ENCODE measurements around the gene JAM3. TPM values are rescaled to one million over a fixed set of nuclear protein-coding genes. Genes with fewer than 3 reads are reported as not detected.
A peak's percentile ranks its signal among the peaks of the same experiment; 100 is the strongest.

JAM3 gene
- polyA plus RNA-seq, 1 donor from 2014 or later = 46.1 TPM

DNA sequence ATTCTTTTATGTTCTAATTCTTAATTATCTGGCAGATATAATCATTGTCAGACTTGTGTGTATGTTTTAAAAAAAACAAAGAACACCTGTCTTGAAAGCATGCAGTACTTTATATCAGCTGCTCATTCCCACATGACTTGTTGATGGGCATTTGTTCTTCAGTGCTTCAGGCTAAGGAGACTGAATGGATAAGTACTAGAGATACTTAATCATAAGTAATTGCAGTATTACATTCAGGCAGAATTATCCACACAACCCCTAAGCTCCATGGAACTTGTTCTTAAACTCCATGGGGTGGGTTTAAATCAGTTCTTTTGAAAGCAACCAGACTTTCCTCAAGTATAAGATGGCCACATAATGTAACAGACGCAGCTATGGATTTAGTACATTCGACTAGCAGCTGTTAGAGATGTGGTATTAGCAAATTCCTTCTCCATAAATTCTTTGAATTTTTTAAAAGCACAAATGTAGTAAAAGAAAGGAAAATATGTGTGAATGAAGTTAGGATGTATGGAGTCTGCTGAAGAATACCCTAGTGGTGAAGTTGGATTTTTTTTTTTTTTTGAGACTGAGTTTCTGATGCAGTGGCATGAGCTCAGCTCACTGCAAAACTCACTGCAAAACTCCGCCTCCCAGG is 3.0 kb downstream of the JAM3 start:
- H3F3A ChIP-seq (ENCODE audit: insufficient read depth, low read length, poor library complexity, severe bottlenecking) = no peaks in the 10 kb centered on the region
- H3K36me3 ChIP-seq (ENCODE audit: insufficient read depth, low read length) = no peaks in the 10 kb centered on the region
- H4K20me1 ChIP-seq (ENCODE audit: insufficient read depth) = no peaks in the 10 kb centered on the region
- H3K9me2 ChIP-seq (ENCODE audit: insufficient read depth, low read length) = no peaks in the 10 kb centered on the region
- H3K9ac ChIP-seq (ENCODE audit: low read length) = no peak overlapping the region
- H3K4me2 ChIP-seq (ENCODE audit: low read length) = peak overlapping the region; percentile 61
- H3K27me3 ChIP-seq (ENCODE audit: insufficient read depth, low read depth, low read length) = no peaks in the 10 kb centered on the region
- H3K79me2 ChIP-seq (replicated peaks; ENCODE audit: insufficient read depth, low read length) = peaks cover 63% of the 10 kb centered on the region
- H2AFZ ChIP-seq (ENCODE audit: low read depth, low read length) = no peak overlapping the region
- TF ChIP-seq, protein P1, sequence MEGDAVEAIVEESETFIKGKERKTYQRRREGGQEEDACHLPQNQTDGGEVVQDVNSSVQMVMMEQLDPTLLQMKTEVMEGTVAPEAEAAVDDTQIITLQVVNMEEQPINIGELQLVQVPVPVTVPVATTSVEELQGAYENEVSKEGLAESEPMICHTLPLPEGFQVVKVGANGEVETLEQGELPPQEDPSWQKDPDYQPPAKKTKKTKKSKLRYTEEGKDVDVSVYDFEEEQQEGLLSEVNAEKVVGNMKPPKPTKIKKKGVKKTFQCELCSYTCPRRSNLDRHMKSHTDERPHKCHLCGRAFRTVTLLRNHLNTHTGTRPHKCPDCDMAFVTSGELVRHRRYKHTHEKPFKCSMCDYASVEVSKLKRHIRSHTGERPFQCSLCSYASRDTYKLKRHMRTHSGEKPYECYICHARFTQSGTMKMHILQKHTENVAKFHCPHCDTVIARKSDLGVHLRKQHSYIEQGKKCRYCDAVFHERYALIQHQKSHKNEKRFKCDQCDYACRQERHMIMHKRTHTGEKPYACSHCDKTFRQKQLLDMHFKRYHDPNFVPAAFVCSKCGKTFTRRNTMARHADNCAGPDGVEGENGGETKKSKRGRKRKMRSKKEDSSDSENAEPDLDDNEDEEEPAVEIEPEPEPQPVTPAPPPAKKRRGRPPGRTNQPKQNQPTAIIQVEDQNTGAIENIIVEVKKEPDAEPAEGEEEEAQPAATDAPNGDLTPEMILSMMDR (IDR thresholded peaks at IDR 0.05; ENCODE audit: poor library complexity, severe bottlenecking) = peak; percentile 33
- no peak for TF ChIP-seq EP300 (conservative IDR thresholded peaks at IDR 0.05; ENCODE audit: poor library complexity, severe bottlenecking)
- no peaks in the 10 kb centered on the region for H3K9me3 ChIP-seq (ENCODE audit: low read length)
- no peak overlapping the region for H3K27ac ChIP-seq (ENCODE audit: low read length)
- peak overlapping the region; percentile 83 for H3K4me3 ChIP-seq (ENCODE audit: low read length)

DNA sequence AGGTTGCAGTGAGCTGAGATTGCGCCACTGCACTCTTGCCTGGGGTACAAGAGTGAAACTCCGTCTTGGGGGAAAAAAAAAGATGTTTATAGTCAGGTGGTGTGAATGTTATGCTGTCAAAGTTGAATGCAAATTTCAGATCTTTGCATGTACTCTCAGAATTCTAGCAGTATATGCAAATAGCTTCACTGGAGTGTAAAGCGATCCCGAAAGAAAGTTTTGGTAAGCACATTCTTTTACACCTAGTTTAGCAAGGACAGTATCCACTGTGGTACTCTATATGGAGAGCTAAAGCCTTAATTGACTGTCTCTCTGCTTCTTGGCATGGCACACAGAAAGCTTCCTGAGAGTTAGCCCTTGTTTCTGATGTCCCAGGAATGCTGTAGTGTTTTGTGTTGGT is 4.0 kb downstream of the JAM3 start:
- TF ChIP-seq, protein P1 (IDR thresholded peaks at IDR 0.05; ENCODE audit: poor library complexity, severe bottlenecking) = no peak
- no peak for TF ChIP-seq MXI1 (conservative IDR thresholded peaks at IDR 0.05; ENCODE audit: poor library complexity, severe bottlenecking)
- no peak for TF ChIP-seq EZH2 (IDR thresholded peaks at IDR 0.05; ENCODE audit: borderline replicate concordance, insufficient read depth, low read length, poor library complexity, severe bottlenecking)
- TF ChIP-seq, protein P2, sequence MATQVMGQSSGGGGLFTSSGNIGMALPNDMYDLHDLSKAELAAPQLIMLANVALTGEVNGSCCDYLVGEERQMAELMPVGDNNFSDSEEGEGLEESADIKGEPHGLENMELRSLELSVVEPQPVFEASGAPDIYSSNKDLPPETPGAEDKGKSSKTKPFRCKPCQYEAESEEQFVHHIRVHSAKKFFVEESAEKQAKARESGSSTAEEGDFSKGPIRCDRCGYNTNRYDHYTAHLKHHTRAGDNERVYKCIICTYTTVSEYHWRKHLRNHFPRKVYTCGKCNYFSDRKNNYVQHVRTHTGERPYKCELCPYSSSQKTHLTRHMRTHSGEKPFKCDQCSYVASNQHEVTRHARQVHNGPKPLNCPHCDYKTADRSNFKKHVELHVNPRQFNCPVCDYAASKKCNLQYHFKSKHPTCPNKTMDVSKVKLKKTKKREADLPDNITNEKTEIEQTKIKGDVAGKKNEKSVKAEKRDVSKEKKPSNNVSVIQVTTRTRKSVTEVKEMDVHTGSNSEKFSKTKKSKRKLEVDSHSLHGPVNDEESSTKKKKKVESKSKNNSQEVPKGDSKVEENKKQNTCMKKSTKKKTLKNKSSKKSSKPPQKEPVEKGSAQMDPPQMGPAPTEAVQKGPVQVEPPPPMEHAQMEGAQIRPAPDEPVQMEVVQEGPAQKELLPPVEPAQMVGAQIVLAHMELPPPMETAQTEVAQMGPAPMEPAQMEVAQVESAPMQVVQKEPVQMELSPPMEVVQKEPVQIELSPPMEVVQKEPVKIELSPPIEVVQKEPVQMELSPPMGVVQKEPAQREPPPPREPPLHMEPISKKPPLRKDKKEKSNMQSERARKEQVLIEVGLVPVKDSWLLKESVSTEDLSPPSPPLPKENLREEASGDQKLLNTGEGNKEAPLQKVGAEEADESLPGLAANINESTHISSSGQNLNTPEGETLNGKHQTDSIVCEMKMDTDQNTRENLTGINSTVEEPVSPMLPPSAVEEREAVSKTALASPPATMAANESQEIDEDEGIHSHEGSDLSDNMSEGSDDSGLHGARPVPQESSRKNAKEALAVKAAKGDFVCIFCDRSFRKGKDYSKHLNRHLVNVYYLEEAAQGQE (IDR thresholded peaks at IDR 0.05; ENCODE audit: borderline replicate concordance) = no peak
- TF ChIP-seq EP300 (conservative IDR thresholded peaks at IDR 0.05; ENCODE audit: poor library complexity, severe bottlenecking) = no peak
- TF ChIP-seq SMC3 (conservative IDR thresholded peaks at IDR 0.05; ENCODE audit: poor library complexity) = no peak
- no peak for TF ChIP-seq POLR2AphosphoS5 (IDR thresholded peaks at IDR 0.05)
- TF ChIP-seq RAD21 (conservative IDR thresholded peaks at IDR 0.05) = no peak
- TF ChIP-seq TAF1 (IDR thresholded peaks at IDR 0.05; ENCODE audit: low read depth) = no peak
- no peaks in the 10 kb centered on the region for H3K9me3 ChIP-seq (ENCODE audit: low read length)
- no peak overlapping the region for H3K9ac ChIP-seq (ENCODE audit: low read length)
- H3K4me2 ChIP-seq (ENCODE audit: low read length) = no peak overlapping the region
- H4K20me1 ChIP-seq (ENCODE audit: insufficient read depth) = no peaks in the 10 kb centered on the region
- H3K79me2 ChIP-seq (replicated peaks; ENCODE audit: insufficient read depth, low read length) = peaks cover 68% of the 10 kb centered on the region
- no peak overlapping the region for H3K4me3 ChIP-seq (ENCODE audit: low read length)
- H3K27ac ChIP-seq (ENCODE audit: low read length) = no peak overlapping the region
- no peaks in the 10 kb centered on the region for H3K27me3 ChIP-seq (ENCODE audit: insufficient read depth, low read depth, low read length)
- no peaks in the 10 kb centered on the region for H3K36me3 ChIP-seq (ENCODE audit: insufficient read depth, low read length)
- no peaks in the 10 kb centered on the region for H3K9me2 ChIP-seq (ENCODE audit: insufficient read depth, low read length)
- H3F3A ChIP-seq (ENCODE audit: insufficient read depth, low read length, poor library complexity, severe bottlenecking) = no peaks in the 10 kb centered on the region
- H2AFZ ChIP-seq (ENCODE audit: low read depth, low read length) = no peak overlapping the region
